Forelimb muscle (tissue), 1 donor: ENCODE measurements around the gene DIPK1A. TPM values are rescaled to one million over a fixed set of nuclear protein-coding genes. Genes with fewer than 3 reads are reported as not detected.

Source experiments
- DNase-seq: peaks from one replicate; pipeline ENCODE4 v3.0.0-alpha.2; 2013; ENCODE audit warnings: low read depth
- polyA plus RNA-seq: library from polyadenylated mRNA; unstranded; fragments of 120-200 nt; gene quantifications from one replicate; pipeline ENCODE4 v1.2.1, GENCODE V29; 2013; ENCODE audit not compliant: insufficient read length

The DIPK1A gene
- polyA plus RNA-seq, 1 donor = 10.7 TPM

DNA sequence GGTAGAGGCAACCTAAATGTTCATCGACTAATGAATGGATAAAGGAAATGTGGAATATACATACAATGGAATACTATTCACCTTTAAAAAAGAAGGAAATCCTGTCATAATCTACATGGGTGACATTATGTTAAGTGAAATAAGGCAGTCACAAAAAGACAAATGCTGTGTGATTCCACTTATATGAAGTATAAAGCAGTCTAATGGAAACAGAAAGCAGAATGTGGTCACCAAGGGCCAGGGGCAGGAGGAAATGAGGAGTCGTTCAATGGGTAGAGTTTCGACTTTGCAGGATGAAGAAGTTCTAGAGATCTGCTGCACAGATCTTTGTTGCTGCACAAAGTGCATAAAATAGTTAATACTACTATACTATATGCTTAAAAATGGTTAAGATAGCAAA, 7.8 kb downstream of the DIPK1A start:
- no peak for DNase-seq

DNA sequence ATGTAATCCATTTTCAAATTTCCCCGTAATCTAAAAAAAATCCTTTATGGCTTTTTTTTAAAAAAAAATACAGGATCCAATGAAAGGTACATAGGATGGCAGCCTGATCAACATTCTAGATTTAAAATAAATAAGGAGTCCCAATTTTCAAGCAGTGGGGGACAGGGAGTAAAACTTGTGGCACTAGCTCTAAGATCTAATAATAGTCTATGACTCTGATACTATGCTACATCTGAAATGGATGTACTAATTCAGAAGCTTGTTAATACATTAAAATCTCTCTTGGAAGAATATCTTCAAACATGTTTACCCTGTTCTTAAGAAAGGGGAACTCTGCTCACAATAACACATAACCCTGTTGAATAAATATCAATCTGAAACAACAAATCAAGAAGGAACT, 8.5 kb downstream of the DIPK1A start:
- no peak for DNase-seq

DNA sequence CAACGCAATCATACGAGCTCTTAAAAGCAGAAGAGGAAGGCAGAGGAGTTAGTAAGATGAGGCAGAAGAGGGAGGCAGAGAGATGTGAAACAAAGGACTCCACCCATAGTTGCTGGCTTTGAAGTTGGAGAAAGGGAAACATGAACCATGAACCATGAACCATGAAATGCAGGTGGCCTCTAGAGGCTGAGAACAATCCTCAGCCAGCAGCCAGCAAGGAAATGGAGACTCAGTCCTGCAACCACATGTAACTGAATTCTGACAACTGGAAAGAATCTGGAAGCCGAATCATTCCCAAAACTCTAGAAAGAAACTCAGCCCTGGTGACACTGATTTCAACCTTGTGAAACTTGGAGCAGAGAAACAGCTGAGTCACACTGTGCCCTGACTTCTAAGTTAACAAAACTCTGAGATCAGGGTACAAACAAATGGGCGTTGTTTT, 10.1 kb downstream of the DIPK1A start:
- DNase-seq = no peak

DNA sequence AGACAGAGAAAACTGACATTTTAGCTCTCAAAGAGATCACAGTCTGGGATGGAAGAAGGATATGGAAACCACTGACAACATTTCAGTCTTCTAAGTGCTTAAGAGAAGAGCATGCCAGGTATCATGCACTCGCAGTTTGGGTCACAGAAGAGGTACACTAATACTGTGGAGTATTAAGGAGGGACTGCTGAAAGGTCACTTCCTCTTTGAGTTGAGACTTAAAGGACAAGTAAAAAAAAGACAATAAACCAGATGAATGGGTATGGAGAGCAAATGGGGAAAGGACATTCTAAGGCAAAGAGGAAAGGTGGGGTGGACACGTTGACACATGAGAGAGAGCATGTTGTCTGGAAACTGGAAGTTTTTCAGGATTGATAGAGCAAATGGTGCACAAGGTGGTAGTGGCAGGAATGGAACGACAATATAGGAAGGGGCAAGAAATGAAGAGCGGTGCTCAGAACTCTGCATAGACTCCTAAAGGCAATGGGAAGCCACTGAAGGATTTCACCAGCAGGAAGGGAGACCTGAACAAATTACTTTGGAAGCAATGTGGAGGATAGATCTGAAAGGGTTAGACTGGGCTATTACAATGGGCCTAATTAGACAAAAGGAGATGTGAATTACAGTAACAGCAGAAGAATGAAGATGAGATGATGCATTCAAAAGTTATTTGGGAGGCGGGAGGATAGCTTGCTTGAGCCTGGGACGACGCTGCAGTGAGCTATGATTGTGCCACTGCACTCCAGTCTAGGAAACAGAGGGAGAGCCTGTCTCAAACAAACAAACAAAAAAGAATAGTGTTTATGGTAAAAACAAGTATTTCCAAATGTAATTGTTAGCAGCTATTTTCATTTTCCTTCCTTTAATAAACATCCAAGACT, 11.1 kb downstream of the DIPK1A start:
- DNase-seq = no peak

DNA sequence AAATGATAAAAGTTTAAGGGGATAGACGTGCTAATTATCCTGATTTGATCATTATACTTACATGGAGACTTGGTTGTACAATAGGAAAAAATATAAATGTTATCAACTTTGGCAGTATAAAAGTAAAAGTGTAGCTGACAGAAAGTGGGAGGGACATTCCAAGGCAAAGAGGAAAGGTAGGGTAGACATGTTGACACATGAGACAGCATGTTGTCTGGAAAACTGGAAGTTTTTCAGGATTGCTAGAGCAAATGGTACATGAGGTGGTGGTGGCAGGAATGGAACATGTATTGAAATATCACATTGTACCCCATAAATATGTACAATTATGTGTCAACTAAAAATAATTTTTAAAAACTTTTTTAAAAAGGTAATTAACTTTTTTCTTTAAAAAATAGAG, 13.2 kb downstream of the DIPK1A start:
- no peak for DNase-seq

DNA sequence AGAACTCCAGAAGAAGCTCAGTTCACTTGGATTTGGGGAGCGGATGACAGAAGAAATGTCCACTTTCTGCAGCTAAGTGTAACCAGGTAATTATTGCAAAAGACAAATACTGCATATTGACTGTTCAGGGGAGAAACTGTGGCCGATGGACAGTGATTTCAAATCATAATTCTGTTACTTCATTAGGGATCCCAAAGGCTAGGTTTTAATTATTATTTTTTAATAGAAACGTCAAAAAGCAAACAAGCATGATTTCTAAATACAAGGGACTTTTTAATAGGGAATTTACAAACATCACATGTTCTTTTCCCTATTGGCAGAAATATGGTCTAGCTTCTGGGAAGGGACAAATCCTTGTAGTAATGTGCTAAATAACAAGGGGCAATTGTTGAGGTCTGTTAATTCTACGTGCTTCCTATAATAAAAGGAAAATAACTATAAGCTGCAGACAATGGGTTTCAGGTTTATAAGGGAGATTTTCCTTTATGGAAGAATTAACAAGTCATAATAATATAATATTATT, 15.5 kb downstream of the DIPK1A start:
- no peak for DNase-seq

DNA sequence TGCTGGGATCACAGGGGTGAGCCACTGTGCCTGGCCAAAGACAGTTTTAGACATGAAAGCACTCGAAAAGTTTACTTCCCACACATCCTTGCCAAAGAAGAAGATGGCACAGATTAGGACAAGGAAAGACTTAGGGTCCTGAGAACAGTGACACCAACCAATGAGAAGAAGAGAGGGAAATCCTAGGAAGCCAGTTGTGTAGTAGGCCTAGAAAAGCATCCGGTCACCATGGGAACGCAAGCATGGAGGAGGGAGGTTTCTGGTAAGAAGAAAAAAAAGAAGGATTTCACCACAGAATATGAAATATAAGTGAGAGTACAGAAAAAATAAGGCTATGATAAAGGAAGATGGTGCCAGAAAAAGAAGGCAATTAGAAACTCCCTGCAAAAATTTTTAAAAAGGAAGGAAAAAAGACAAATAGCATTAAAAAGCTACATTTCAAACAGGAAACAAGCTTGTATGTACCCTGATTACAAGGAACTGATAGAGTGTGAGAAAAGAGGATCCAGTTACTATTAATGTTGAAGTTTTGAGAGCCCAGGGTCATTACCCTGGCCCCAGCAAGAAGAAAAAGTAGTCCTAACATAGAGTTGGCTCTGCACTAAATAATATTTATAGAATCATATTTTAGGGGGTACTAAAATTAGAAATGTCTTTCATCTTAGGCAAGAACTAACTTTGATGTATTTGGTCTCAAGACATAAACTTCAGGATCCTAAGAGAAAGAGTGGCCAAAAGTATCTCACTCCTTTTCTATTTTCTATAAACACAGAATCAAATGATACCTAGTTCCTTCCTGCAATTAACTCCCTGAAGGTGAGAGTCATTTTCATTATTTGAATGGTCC, 16.1 kb downstream of the DIPK1A start:
- no peak for DNase-seq

DNA sequence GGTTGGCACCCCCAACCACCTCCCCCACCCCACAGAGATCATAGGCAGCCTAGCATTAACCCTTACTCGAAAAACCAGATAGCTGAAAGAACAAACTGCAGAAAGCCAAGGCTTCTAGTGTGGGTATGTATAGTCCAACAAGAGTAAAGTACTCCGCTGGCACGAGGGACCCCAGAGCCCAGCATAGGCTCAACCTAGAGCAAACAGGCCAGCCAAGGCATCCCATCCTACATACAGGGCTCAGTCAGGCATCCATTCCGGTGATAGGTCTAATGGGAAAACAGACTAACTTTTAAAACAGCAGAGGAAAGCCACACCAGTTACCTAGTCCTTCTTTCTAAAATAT, 17.8 kb downstream of the DIPK1A start:
- no peak for DNase-seq

DNA sequence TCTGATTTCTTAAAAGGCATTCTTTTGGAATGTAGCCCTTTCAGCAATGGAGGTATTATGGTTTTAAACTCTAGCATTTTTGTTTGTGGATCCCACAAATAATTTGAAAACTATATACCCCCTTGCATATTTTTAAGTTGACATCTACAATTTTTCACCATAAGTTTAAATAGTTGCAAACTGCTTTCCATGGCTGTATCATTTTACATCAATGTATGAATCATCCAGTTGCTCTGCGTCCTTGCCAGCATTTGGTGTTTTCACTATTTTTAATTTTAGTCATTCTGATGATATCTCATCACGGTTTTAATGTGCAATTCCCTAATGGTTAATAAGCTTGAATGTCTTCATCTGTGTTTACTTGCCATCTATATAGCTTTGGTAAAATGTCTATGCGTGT, 20.7 kb downstream of the DIPK1A start:
- DNase-seq = no peak

DNA sequence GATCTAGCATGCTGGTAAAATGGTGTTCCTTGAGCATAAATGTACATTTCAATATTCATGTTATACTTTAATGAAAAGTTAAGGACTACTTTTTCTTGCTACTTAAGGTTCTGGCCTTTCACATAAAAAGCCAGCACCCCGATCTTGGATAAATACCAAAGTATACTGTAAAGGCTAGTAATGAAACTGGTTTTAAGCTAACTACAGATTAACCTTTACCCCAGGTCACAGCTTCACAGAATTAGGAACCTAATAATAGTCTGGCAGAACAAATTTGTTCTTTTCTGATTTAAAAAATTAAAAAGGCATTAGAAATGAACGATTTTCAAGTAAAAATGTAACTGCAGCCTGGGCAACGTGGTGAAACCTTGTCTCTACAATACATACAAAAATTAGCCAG, 23.5 kb downstream of the DIPK1A start:
- DNase-seq = no peak

DNA sequence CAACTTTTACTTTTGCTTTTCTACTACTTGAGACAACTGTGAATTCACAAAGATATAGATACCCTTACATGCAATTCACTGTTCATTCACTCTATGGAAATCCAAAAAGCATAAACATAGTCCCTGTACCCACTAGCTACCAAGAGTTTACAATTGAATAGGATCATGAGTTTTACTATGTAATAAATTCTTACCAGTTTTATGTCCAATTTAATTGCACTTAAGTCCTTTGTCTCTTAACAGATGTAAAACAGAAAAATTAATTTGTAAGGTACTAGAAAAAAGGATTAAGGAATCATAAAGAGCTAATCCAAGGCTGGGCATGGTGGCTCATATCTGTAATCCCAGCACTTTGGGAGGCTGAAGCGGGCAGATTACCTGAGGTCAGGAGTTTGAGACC, 24.4 kb downstream of the DIPK1A start:
- DNase-seq = no peak

DNA sequence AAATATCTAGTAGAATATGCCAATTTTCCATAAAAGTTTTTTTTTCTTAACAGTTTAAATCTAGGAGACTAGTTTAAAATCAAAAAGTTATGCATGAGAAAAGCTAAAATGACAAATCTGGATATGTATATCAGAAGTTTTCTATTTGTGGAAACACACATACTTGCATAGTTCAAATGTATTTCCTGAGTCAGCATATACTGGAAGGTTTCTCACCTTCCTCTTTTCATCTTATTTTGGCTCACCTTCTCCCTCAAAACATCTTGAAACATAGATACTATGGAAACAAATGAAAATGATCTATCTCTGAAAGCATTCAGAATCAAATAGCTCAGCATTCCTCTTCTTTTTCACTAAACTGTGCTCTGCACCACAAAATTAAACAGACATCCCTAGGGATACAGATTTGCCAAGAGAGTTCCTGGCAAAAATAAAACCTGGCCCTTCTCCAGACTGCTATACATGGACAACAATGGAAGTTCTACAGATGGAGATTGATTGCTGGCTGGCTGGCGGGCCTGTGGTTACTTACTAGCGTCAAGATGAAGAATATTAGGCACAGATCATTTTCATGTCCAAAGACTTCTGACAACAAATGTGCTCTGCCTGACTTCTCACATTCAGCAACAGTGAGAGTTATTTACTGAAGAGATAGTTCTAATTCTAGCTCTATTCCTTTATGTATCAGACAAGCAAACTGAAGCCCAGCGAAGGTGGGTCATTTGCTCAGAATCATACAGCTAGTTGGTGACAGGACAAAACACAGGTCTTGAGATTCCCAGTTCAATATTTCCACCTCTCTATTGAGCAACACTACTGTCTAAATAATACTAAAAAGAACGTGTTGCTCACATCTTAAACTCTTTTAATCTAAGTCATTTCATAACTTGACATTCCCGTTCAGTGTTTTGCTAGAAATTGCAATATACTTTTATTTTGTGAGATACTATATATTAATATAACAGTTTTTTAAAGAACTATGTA, 26.6 kb downstream of the DIPK1A start:
- DNase-seq = peak; percentile 46

DNA sequence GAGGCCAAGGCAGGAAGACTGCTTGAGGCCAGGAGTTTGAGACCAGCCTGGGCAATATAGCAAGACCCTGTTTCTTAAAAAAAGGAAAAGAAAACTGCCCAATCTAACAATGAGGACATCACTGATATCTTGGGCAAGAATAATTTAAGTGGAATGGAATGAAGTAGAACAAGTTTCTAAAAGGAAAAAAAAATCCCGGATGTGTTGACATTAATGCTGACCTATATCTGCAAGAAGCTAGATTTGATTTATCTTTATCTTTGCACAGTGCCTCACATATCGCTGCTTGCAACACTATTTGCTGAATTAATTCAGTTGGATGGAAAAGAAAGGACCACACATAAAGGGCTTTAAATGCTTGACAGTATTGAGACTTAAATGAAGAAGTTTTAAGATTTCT, 27.8 kb downstream of the DIPK1A start:
- no peak for DNase-seq

DNA sequence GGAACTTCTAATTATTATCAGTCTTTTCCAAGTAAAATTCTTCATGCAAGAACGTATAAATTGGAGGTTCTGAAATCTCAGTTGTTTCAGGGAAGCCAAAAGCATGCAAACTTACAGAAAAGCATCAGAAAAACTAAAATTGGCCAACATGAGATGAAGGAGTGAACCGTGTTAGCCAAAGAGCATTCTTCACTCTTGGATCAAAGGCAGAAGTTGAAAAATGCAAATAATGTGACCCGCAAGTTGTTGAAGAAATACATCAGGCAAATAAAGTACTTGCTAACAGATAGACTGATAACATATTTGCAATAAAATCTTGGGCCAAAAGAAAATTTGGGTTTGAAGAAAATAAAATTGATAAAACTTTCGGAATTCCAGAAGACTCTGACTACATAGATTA, 29.6 kb downstream of the DIPK1A start:
- DNase-seq = no peak

DNA sequence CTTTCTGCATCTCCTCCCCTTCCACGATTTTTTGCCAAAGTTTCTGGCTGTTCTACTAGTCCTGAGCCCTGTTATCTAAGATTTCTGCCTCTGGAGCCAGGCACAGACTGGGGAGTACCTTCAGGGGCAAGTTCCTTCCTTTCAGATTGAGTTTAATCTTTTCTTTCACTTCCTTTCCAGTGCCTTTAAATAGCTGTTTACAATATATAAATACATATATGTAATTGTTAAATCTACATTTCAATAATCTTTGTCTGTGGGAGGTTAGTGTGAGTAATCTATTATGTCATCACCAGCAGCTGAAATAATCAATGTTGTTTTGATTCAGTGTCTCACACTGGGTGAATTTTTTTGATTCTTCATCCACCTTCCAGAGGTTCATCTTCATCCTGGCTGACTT, 31.8 kb downstream of the DIPK1A start:
- DNase-seq = no peak

DNA sequence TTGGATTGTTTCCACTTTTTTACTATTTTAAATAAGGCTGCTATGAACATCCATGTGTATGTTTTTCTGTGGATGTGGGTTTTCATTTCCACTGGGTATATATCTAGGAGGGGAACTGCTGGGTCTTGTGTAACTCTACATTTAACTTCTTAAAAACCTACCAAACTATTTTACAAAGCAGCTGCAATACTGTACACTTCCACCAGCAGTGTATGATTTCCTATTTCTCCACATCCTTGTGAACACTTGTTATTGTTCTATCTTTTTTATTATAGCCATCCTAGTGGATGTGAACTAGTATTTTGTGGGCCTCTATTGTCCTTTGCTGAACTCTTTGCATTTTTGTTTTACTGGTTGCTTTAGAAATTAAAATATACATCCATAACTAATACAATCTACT, 33.4 kb downstream of the DIPK1A start:
- no peak for DNase-seq

DNA sequence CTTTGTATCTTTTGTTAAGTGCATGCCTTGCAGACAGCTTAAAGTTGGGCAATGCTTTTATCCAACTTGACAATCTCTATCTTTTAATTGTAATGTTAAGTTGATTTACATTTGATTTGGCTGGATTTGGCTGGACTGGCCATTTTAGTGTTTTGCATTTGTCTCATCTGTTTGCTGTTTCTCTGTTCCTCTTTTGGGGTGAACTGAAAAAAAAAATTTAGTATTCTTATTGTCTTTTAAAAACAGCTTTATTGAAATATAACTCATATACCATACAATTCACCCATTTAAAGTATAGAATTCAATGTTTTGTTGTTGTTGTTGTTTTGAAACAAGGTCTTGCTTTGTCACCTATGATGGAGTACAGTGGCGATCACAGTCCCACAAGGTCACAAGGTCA, 34.4 kb downstream of the DIPK1A start:
- DNase-seq = no peak

DNA sequence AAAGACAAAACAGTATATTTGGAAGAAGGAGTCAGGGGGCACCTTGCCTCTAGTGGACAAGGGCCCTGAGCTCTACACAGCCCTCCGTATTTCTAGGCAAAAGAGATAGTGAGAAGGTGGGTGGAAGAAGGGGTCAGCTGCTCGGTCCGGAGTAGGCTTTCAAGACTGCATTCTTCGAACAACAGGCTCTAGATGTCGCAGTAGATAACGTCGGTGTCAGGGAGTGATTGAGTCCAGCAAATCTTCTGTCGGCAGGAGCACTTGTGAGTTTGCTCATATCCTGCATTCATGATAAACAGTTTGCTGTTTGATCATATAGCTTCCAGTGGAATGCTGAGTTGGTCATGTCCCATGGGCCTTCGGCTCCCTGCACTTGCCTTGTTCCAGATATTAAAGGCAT, 36.8 kb downstream of the DIPK1A start:
- DNase-seq = no peak

DNA sequence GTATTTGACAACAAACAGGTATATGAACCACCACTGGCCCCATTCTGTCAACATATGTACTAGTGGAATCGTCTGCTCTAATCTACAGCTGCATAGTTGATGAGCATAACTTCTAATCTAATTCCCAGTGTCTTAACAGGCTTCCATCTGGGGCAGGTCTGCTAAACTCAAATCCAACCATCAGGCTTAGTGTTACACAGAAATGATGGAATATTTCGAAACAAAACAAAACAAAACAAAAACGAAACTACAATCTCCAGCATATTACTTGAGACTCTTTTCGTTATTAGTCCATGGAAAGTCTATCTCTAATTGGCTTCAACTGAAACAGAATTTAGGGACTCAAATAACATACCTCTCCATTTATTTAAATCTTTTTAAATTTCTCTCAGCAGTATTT, 37.6 kb downstream of the DIPK1A start:
- DNase-seq = no peak

DNA sequence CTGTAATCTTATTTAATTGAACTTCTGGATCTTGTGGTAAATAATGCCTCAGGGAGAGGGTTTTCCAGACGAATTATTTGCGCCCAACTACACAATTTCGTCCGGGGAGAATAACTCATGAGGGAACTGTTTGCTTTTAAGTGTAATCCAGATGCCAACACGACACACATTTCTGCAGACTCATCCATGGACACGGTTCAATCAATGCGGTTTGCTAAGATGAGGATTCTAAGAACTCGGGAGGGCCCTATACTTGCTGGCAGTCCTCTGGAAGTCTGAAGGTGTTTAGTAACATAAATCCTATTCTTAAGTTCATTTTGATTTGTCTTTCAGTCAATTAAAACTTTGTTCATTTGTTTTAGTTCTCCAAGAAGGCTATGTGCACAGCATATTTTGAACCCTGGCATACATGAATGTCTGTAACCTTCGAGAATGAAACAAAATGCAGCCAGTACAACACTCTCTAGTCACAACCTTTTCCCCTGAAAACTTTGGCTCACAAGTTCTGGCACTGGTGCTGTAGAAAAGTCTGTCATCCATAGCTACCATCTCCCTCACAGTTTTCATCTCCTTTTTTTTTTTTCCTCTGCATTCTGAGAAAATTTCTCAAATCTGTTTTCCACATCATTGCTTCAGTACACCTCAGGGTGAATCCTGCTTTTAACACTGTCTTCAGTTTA, 38.8 kb downstream of the DIPK1A start:
- no peak for DNase-seq
